ENCODE data around the gene NDST1.

DNA sequence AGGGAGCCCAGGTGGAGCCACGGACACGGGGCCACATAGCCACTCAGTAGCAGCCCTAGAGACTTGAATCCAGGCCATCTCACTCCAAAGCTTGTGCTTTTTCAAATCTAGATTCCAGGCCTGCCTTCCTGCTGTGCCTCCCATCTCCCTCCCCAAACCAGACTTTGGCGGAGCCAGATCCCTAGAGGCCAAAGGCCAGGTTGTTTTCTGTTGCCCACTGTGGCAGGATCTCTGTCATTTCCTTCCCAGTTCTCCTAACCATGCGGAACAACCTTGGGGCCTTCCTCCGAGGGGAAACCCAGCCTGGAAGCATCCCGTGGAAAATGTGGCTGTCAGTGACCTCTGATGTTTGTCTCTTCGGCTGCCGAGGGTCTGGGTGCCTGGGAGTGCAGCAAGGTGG lies 42.0 kb upstream of the NDST1 start:
- TF ChIP-seq, protein P1, sequence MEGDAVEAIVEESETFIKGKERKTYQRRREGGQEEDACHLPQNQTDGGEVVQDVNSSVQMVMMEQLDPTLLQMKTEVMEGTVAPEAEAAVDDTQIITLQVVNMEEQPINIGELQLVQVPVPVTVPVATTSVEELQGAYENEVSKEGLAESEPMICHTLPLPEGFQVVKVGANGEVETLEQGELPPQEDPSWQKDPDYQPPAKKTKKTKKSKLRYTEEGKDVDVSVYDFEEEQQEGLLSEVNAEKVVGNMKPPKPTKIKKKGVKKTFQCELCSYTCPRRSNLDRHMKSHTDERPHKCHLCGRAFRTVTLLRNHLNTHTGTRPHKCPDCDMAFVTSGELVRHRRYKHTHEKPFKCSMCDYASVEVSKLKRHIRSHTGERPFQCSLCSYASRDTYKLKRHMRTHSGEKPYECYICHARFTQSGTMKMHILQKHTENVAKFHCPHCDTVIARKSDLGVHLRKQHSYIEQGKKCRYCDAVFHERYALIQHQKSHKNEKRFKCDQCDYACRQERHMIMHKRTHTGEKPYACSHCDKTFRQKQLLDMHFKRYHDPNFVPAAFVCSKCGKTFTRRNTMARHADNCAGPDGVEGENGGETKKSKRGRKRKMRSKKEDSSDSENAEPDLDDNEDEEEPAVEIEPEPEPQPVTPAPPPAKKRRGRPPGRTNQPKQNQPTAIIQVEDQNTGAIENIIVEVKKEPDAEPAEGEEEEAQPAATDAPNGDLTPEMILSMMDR (IDR thresholded peaks at IDR 0.05) = no peak
- TF ChIP-seq HMGXB4 (CRISPR knock-in tag; IDR thresholded peaks at IDR 0.05) (no peak), AFF4 (CRISPR knock-in tag; IDR thresholded peaks at IDR 0.05; ENCODE audit: borderline replicate concordance) (no peak), USF1 (CRISPR knock-in tag; IDR thresholded peaks at IDR 0.05) (no peak), ATF3 (CRISPR knock-in tag; conservative IDR thresholded peaks at IDR 0.05) (no peak), MLX (CRISPR knock-in tag; IDR thresholded peaks at IDR 0.05) (no peak), NFYB (CRISPR knock-in tag; conservative IDR thresholded peaks at IDR 0.05; ENCODE audit: low read depth) (no peak), USF2 (CRISPR knock-in tag; IDR thresholded peaks at IDR 0.05) (no peak), ELF4 (CRISPR knock-in tag; IDR thresholded peaks at IDR 0.05; ENCODE audit: low read depth) (no peak), MYBL2 (CRISPR knock-in tag; IDR thresholded peaks at IDR 0.05) (no peak), KAT7 (CRISPR knock-in tag; IDR thresholded peaks at IDR 0.05; ENCODE audit: borderline replicate concordance) (no peak), ZNF138 (CRISPR knock-in tag; conservative IDR thresholded peaks at IDR 0.05) (no peak)
- TF ChIP-seq, protein P2, sequence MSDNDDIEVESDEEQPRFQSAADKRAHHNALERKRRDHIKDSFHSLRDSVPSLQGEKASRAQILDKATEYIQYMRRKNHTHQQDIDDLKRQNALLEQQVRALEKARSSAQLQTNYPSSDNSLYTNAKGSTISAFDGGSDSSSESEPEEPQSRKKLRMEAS (CRISPR knock-in tag; IDR thresholded peaks at IDR 0.05) = no peak
